ENCODE data around the gene PPP2R2B.
A peak's percentile ranks its signal among the peaks of the same experiment; 100 is the strongest.

The PPP2R2B gene

DNA sequence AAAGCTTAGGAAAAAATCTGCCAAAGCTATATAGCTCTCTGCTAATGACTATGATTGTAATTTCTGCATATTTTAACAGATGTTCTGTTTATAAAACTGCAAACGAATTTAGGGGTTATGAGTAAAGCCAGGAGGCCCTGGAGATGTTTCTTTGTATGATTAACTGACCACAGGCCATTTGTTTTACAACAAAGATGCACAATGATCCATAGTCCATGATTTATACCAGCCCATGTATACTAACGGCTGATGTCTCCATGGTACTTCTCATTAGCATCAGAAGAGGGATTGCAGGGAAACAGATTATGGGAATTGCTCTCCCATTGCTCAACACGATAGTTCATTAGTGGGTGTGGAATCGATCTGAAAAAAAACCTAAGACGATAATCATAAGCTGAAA, 78.9 kb downstream of the PPP2R2B start:
- no peak overlapping the region for H3K4me3 ChIP-seq
- no peak for DNase-seq (ENCODE audit: low spot score)
- TF ChIP-seq CTCF (IDR thresholded peaks at IDR 0.05), result no peak
- H3K27ac ChIP-seq, result no peak overlapping the region

DNA sequence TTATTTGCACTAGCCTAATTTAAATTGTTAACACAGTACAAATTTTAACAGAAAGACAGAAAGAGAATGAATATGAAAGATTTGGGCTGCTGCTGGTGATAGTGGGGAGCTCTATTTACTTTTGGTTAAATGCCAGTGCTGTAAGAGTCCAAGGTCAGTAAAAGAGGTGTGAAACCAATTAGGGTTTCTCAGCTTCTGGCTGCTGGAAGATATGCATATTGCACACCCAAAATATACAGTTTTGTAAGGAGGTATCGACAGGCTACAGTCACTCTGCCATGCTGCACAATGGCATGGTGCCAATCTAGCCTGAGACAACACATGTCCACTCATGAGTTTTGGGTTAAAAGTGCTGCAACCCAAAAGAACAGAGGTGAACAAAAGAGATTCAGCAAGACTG, 79.3 kb downstream of the PPP2R2B start:
- H3K4me3 ChIP-seq, result no peak overlapping the region
- H3K27ac ChIP-seq, result no peak overlapping the region
- DNase-seq (ENCODE audit: low spot score), result no peak
- no peak for TF ChIP-seq CTCF (IDR thresholded peaks at IDR 0.05)

- no peak for TF ChIP-seq CTCF (IDR thresholded peaks at IDR 0.05)
- peak overlapping the region; percentile 29 to 54 for H3K27ac ChIP-seq
- DNase-seq (ENCODE audit: low spot score), result no peak
- H3K4me3 ChIP-seq, result no peak overlapping the region
These were observed 80.9 kb downstream of the PPP2R2B start for GRCh38 chr5:146797658-146798057.

GRCh38 chr5:146796911-146797310, 81.6 kb downstream of the PPP2R2B start:
- TF ChIP-seq CTCF (IDR thresholded peaks at IDR 0.05), result no peak
- Histone ChIP-seq H3K27ac (peak overlapping the region in 1 of 2 donors; percentile 29), H3K4me3 (no peak overlapping the region)
- no peak for DNase-seq (ENCODE audit: low spot score)

DNA sequence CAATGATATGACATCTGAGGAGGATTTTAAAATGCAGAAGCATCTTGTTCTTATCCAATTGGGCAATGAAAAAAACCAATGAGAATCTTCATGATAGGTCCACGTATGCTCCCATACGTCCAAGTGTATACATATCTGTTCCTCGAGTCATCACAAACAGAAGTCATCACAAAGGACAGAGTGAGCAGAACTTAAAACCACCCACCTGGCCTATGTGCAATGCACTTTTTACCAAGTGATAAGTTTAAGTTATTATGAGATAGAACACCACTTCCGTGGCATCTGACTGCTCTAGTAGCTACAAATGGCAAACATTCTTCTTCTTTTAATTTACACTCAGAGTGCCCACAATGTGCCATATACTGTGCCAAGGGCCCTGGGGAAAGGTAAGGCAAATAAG, 82.4 kb downstream of the PPP2R2B start:
- no peak for TF ChIP-seq CTCF (IDR thresholded peaks at IDR 0.05)
- DNase-seq (ENCODE audit: low spot score), result no peak
- Histone ChIP-seq H3K27ac (no peak overlapping the region), H3K4me3 (no peak overlapping the region)

GRCh38 chr5:146794326-146795029, 84.1 kb downstream of the PPP2R2B start:
- H3K27ac ChIP-seq, result peak overlapping the region; percentile 33 to 50
- no peak for DNase-seq (ENCODE audit: low spot score)
- TF ChIP-seq CTCF (IDR thresholded peaks at IDR 0.05), result no peak
- H3K4me3 ChIP-seq, result no peak overlapping the region

DNA sequence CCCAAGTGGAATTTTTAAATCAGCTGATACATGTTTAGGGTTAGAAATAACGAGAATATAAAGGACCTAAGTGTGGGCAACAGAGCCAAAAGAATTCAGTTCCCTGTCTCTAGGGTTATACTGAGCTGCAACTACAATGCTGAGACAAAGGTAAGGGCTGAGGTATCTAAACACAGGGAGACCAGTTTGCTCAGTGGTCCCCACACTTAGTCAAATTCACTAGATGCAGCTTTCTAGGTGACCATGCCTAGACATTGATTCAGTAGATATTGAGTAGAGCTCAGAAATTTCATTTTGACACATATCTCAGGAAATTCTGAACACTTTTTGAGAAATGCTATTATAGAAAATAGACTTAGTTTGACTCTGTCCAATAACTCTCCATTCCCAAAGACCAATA, 84.8 kb downstream of the PPP2R2B start:
- DNase-seq (ENCODE audit: low spot score), result no peak
- Histone ChIP-seq H3K27ac (peak overlapping the region; percentile 33 to 50), H3K4me3 (no peak overlapping the region)
- TF ChIP-seq CTCF (IDR thresholded peaks at IDR 0.05), result no peak
